Activated naive CD8-positive, alpha-beta T cell treated with anti-CD3 and anti-CD28 coated beads for 36 hours (primary cell): ENCODE results near the gene ARF3. TPM values are rescaled to one million over a fixed set of nuclear protein-coding genes. Genes with fewer than 3 reads are reported as not detected.

ENCODE experiments used
- DNase-seq: peaks from one replicate; pipeline ENCODE4 v3.0.0; 2021
- H3K27ac Mint-ChIP-seq: one replicate; pipeline ENCODE4 v1.8.0; 2022; ENCODE audit warnings: mild to moderate bottlenecking, moderate library complexity, mixed read lengths
- H3K27me3 Mint-ChIP-seq: one replicate; pipeline ENCODE4 v1.8.0; 2022; ENCODE audit warnings: mild to moderate bottlenecking, mixed read lengths
- H3K36me3 Mint-ChIP-seq: one replicate; pipeline ENCODE4 v1.8.0; 2021; ENCODE audit warnings: mild to moderate bottlenecking, mixed read lengths
- H3K4me1 Mint-ChIP-seq: one replicate; pipeline ENCODE4 v1.8.0; 2021; ENCODE audit warnings: mixed read lengths
- H3K4me3 Mint-ChIP-seq: one replicate; pipeline ENCODE4 v1.8.0; 2022; ENCODE audit warnings: mild to moderate bottlenecking, moderate library complexity, mixed read lengths
- H3K9me3 Mint-ChIP-seq: one replicate; pipeline ENCODE4 v1.8.0; 2022; ENCODE audit warnings: mixed read lengths
- total RNA-seq, 2 experiments: library from RNA; stranded (reverse); gene quantifications; one replicate each; pipeline ENCODE4 v1.2.3, GENCODE V29; 2021

ARF3 gene
- total RNA-seq, 2 experiments from 2014 or later, result 81.8 to 82.5 TPM

DNA sequence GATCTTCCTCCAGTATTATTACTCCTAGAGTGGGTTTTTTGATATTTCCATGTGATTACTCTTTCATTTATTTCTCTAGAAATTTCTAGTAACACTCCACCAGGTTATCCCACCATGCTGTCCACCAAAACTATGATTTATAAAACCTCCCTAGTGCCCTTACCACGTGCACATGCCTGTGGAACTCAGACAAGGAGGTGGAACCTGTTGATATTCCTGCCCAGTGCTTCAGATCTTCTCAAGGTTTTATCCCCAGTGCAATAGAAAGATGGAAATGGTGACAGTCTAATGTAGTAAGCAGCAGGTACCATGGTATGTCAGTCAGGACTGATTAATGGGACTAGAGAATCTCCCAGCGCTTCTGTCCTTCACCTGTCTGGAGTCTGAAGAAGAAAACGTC lies 3.5 kb upstream of the ARF3 start:
- Mint-ChIP-seq H3K4me3 (no peak overlapping the region), H3K27me3 (peaks cover 11% of the 10 kb centered on the region), H3K9me3 (no peaks in the 10 kb centered on the region), H3K27ac (no peak overlapping the region), H3K4me1 (peaks cover 16% of the 10 kb centered on the region), H3K36me3 (peaks cover 5% of the 10 kb centered on the region)
- DNase-seq, result no peak

DNA sequence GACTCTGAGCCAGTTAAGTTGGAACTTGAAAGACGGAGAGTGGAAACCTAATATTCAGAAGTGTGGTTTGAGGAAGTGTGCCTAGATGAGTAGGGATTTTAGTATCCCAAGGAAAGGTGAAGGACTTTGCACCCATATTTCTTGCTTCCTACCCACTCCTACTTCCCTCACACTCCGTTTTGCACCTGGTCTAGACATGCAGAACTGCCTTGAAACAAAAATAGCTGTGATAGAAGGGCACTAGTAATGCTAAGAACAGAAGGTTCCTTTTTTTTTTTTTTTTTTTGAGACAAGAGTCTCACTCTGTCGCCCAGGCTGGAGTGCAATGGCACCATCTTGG lies 732 bp upstream of the ARF3 start:
- Mint-ChIP-seq H3K4me1 (peaks cover 27% of the 10 kb centered on the region), H3K4me3 (peak overlapping the region; percentile 92), H3K36me3 (peaks cover 11% of the 10 kb centered on the region), H3K9me3 (no peaks in the 10 kb centered on the region), H3K27me3 (peaks cover 7% of the 10 kb centered on the region), H3K27ac (no peak overlapping the region)
- DNase-seq, result no peak

DNA sequence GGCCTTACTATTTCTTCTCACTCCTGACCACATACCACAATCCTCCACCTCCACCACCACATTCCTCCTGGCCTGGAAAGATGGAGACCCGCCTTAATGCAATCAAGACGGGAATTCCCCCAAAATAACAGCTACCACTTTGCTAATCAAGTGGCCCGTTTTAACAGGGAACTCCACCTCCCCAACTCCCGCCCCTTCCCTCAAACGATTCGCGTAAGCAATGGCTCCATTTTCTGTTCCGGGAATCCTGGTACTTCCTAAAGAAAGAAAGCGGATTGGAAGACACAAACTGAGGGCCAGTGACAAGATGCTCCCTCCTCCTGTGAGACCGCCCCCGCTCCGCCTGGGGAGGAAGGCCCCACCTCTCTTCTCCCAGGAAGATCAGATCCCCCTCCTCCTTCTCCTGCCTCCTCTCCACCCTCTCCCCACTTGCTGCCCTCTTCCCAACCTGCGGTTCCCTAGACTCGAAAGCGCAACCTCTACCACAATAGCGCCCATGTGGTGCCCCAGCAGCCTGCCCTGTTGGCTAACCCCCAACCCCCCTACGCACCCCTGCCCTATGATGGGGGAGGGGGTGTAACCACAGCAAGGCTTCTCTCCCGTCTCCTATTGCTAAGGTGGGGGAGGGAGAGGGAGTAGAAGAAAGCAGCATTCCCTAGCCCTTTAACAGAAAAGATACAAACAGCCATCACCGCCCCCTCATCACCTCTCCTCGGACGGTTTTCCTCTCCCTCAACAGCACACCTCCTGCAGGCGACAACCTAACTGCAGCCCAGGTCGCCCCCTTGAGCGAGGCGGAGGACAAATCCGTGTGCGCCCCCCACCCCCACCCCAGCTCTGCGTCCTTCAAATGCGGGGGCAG lies 777 bp downstream of the ARF3 start:
- H3K27me3 Mint-ChIP-seq, result peaks cover 7% of the 10 kb centered on the region
- no peaks in the 10 kb centered on the region for H3K9me3 Mint-ChIP-seq
- peak overlapping the region; percentile 89 for H3K27ac Mint-ChIP-seq
- DNase-seq, result peak; percentile 32
- H3K4me1 Mint-ChIP-seq, result peaks cover 30% of the 10 kb centered on the region
- H3K4me3 Mint-ChIP-seq, result peak overlapping the region; percentile 92
- H3K36me3 Mint-ChIP-seq, result peaks cover 14% of the 10 kb centered on the region

DNA sequence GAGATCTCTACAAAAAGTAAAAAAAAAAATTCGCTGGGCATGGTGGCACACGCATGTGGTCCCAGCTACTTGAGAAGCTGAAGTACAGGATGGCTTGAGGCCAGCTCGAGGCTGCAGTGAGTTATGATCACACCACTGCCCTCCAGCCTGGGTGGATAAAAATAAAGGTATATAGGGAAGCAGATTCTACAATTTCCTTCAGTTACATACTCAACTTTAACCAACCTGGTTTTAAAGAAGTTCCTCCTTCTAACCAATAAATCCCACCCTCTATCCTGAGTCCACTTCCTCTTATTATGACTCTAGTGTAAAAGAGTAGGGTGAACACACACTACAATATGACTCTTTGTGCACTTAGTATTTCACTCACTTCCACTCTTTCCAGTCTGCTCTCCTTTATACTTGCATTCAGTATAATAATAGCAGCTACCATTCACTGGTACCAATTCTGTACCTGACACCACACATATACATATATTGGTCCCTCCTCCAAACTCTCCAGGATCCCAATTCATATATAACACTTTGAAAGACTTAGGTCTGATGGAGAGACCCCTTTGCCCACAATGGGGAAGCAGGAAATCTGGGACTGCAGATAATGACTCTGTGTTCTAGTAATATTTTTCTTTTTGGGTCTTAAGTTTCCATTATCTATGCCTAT lies 2.3 kb downstream of the ARF3 start:
- no peak overlapping the region for H3K4me3 Mint-ChIP-seq
- H3K27ac Mint-ChIP-seq, result no peak overlapping the region
- peaks cover 30% of the 10 kb centered on the region for H3K4me1 Mint-ChIP-seq
- H3K9me3 Mint-ChIP-seq, result no peaks in the 10 kb centered on the region
- H3K36me3 Mint-ChIP-seq, result peaks cover 14% of the 10 kb centered on the region
- no peak for DNase-seq
- peaks cover 7% of the 10 kb centered on the region for H3K27me3 Mint-ChIP-seq

DNA sequence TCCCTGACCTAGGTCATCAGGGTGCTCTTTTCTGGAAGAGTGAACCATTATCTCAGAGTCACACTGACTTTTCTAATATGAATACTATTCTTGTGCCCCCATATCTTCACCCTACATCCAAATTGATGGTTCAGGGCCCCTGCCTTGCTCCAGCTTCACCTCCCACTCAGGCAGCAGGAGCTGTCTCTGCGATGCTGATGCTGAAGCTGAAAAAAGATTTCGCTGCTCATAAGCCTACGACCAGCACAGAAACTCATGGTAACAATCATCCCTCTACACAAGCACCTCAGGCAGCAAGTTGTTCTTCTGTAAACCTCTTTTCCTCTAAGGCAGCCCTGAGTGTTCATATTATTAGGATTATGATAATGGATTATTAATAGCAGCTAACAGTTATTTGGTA lies 3.2 kb downstream of the ARF3 start:
- H3K4me3 Mint-ChIP-seq, result no peak overlapping the region
- H3K27ac Mint-ChIP-seq, result no peak overlapping the region
- H3K36me3 Mint-ChIP-seq, result peaks cover 18% of the 10 kb centered on the region
- DNase-seq, result no peak
- H3K27me3 Mint-ChIP-seq, result peaks cover 3% of the 10 kb centered on the region
- no peaks in the 10 kb centered on the region for H3K9me3 Mint-ChIP-seq
- peaks cover 30% of the 10 kb centered on the region for H3K4me1 Mint-ChIP-seq

DNA sequence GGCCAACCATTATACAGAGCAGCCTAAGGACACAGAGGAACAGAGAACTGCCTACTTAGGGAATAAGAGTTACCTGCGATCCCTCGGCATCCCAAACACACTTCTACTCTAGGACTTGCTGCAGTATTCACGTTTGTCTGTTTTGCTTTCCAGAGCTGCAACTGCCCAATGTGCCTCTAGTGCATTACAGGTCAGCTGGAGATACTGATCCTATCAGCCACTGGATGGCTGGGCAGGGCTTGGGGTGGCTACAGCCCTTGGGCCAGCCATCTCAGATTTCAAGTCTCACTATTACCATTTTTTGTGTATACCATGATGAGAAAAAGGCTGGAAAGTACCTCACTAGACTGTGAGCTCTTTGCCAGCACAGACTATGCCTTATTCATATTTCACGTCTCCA lies 4.6 kb downstream of the ARF3 start:
- Mint-ChIP-seq H3K27me3 (no peaks in the 10 kb centered on the region), H3K36me3 (peaks cover 23% of the 10 kb centered on the region), H3K4me3 (no peak overlapping the region), H3K27ac (no peak overlapping the region), H3K9me3 (no peaks in the 10 kb centered on the region), H3K4me1 (peaks cover 28% of the 10 kb centered on the region)
- DNase-seq, result no peak

DNA sequence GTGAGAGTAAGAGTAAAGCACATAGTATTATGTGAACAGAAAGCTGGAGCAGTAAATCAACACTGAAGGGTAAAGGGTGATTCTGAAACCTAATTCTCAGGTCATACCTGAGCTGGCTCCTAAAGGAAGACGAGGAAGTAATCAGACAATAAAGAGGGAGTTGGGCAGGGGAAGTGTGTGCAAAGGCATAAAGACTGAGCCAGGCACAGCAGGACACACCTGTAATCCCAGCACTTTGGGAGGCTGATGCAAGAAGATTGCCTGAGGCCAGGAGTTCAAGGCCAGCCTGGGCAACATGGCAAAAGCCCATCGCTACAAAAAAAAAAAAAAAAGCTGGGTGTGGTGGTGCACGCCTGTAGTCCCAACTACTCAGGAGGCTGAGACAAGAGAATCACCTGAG lies 9.6 kb downstream of the ARF3 start:
- H3K9me3 Mint-ChIP-seq, result no peaks in the 10 kb centered on the region
- peaks cover 12% of the 10 kb centered on the region for H3K36me3 Mint-ChIP-seq
- peaks cover 7% of the 10 kb centered on the region for H3K4me1 Mint-ChIP-seq
- no peak overlapping the region for H3K4me3 Mint-ChIP-seq
- no peaks in the 10 kb centered on the region for H3K27me3 Mint-ChIP-seq
- DNase-seq, result no peak
- no peak overlapping the region for H3K27ac Mint-ChIP-seq

DNA sequence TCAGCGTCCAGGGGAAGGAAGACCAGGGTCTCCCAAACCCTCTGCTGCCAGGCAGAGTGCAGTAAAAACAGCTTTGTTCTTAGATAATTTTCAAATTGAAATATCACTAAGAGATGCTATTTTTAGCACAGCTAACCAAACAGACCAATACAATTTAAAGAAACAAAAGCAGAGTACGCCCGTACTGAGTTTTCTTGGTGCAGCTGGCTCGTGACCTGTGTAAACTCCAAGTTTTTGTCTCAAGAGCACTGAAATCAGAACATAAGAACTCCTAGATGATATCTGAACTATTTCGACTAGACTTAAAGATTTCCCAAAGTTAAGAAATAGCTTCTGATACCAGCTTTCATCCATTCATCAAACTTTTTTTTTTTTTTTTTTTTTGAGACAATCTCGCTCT lies 10.3 kb downstream of the ARF3 start:
- DNase-seq, result no peak
- H3K4me1 Mint-ChIP-seq, result peaks cover 4% of the 10 kb centered on the region
- H3K36me3 Mint-ChIP-seq, result peaks cover 9% of the 10 kb centered on the region
- no peak overlapping the region for H3K27ac Mint-ChIP-seq
- H3K9me3 Mint-ChIP-seq, result no peaks in the 10 kb centered on the region
- no peaks in the 10 kb centered on the region for H3K27me3 Mint-ChIP-seq
- no peak overlapping the region for H3K4me3 Mint-ChIP-seq

DNA sequence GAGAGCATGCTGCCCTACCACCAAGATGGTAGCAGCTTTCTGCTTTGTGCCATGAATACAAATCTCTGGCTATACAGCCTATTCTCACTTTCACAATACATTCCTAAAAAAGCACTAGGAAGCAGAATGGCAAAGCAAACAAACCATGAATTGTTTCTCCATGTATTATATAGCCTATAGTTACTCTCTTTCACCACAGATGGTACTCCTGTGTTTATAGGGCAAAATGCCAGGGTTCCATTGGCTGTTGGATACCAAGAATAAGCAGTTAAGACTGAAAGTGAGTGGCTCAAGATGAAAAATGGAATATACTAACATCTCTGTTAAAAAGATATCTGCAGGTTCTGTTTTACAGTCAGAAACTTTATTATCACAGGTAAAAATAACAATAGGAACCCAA lies 11.1 kb downstream of the ARF3 start:
- H3K4me3 Mint-ChIP-seq, result no peak overlapping the region
- no peak overlapping the region for H3K27ac Mint-ChIP-seq
- peaks cover 4% of the 10 kb centered on the region for H3K4me1 Mint-ChIP-seq
- H3K27me3 Mint-ChIP-seq, result no peaks in the 10 kb centered on the region
- H3K36me3 Mint-ChIP-seq, result peaks cover 9% of the 10 kb centered on the region
- no peak for DNase-seq
- H3K9me3 Mint-ChIP-seq, result no peaks in the 10 kb centered on the region

DNA sequence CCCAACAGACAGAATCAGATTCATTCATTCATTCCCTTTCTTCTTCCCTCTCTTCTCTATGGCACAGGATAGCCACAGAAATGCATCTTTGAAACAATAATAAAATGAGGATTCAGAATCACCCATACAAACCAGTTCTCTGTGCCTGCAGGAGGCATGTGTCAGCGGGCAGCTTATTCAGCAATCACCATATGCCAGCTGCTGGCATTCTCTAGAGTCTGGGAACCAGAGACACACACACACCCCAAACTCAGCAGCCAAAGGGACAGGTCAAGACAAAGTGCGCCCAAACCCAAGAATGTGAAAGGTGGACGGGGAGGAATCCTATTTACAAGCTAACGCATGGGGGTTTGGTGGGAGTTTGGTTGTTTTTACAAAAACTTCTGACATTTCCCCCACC lies 14.1 kb downstream of the ARF3 start:
- no peaks in the 10 kb centered on the region for H3K9me3 Mint-ChIP-seq
- H3K4me3 Mint-ChIP-seq, result no peak overlapping the region
- H3K27me3 Mint-ChIP-seq, result no peaks in the 10 kb centered on the region
- no peak overlapping the region for H3K27ac Mint-ChIP-seq
- DNase-seq, result no peak
- H3K4me1 Mint-ChIP-seq, result peaks cover 3% of the 10 kb centered on the region
- peaks cover 1% of the 10 kb centered on the region for H3K36me3 Mint-ChIP-seq

DNA sequence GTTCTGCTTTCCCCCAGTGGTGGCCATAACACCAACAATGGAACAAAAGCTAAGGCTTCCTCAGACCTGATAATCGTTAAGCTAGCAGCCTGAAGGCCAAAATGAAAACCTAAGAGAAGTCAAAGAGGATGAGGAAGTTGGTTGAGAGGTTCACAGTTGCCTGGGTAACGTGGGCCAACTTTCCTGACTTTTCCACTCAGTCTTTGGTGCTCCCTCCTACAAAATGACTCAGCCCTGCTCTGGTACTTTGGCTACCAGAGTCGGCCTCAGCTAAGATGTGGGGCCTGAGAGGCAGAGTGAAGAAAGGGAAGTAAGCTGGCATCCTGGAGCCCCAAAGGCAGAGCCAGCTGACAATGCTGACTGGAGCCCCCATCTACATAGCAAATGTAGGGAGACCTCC lies 17.1 kb downstream of the ARF3 start:
- Mint-ChIP-seq H3K36me3 (peaks cover 4% of the 10 kb centered on the region), H3K9me3 (no peaks in the 10 kb centered on the region), H3K4me3 (no peak overlapping the region), H3K27ac (no peak overlapping the region), H3K27me3 (no peaks in the 10 kb centered on the region), H3K4me1 (no peaks in the 10 kb centered on the region)
- DNase-seq, result no peak

DNA sequence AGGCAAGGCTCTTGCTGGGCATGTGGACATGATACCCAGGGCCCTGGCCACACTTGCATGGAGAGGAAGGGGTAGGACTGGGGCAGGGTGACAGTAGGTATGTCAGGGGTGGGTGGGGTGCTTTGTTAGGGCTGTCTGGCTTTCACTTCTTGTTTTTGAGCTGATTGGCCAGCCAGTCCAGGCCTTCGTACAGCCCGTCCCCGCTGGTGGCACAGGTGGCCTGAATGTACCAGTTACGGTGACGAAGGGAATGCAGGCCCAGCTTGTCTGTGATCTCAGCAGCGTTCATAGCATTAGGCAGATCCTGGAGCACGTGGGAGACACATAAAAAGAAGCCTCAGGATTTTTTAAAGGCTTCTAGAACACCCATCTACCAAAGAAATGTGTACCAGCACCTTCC lies 18.5 kb downstream of the ARF3 start:
- Mint-ChIP-seq H3K4me1 (peaks cover 7% of the 10 kb centered on the region), H3K9me3 (no peaks in the 10 kb centered on the region), H3K4me3 (no peak overlapping the region), H3K27ac (no peak overlapping the region), H3K27me3 (no peaks in the 10 kb centered on the region), H3K36me3 (peaks cover 4% of the 10 kb centered on the region)
- DNase-seq, result no peak

DNA sequence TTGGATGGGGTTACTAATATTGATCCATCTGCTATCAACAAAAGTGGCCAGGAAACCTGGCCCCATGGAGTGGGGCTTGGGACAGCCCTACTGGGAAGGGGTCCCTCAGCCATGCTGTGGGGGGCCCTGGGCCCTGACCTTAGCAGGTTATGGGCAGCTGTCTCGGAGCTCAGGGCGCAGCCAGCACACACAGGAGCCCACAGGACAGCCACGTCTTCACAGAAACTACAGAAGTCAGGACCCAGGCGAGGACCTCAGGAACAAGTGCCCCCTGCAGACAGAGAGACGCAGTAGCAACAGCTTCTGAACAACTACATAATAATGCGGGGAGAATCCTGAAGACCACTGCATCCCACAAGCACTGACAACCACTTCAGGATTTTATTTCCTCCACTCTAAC lies 20.1 kb downstream of the ARF3 start:
- Mint-ChIP-seq H3K27ac (no peak overlapping the region), H3K4me1 (peaks cover 10% of the 10 kb centered on the region), H3K4me3 (no peak overlapping the region), H3K27me3 (no peaks in the 10 kb centered on the region), H3K9me3 (no peaks in the 10 kb centered on the region), H3K36me3 (peaks cover 15% of the 10 kb centered on the region)
- no peak for DNase-seq

DNA sequence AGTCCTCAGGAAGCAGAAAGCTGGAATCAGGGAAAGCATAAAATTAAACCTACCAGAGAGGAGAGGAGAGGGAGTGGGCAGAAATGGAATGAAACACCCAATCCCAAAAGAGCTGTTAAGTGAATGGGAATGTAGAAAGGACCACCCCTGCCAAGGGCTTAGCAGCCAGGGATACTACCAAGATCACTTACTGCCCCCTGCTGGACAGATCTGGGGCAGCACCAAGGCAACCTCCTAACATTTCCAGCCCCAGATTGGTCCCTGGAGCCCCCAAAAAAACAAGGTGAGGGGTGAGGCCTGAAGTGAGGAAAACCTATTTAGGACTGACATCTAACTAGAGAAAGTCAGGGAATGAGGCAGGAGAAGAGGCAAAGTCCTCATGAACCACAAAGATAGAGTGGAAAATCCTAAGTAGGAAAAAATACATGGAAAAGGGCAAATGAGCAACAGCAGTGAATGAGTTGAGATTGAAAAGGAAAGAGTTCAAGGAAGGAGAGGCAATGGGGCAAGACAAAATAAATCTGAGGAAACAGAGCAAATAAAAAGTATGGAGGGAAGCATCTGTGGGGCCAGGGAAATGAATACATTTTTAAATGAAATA lies 20.8 kb downstream of the ARF3 start:
- Mint-ChIP-seq H3K4me3 (no peak overlapping the region), H3K9me3 (no peaks in the 10 kb centered on the region), H3K27me3 (no peaks in the 10 kb centered on the region), H3K4me1 (peaks cover 10% of the 10 kb centered on the region), H3K27ac (no peak overlapping the region), H3K36me3 (peaks cover 15% of the 10 kb centered on the region)
- DNase-seq, result peak; percentile 73

DNA sequence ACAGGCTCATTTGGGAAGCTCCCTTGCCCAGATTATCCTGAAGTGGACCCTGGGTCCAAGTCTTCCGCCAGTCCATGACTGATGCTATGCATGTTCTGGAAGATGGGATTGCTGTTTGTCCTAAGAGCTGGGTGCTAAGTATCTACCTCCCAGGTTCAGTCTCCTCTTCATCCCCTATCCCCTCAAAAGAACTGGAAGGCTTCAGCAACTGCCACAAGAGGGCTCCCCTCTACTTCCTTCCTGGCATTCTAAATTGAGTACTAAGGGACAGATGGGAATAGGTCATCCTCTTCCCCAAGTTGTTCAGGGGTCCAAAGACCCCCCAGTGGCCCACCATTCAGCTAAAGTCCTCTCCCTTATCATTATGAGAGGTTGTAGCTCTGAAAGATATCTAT lies 23.0 kb downstream of the ARF3 start:
- H3K27ac Mint-ChIP-seq, result no peak overlapping the region
- peaks cover 10% of the 10 kb centered on the region for H3K4me1 Mint-ChIP-seq
- H3K9me3 Mint-ChIP-seq, result no peaks in the 10 kb centered on the region
- no peak overlapping the region for H3K4me3 Mint-ChIP-seq
- H3K27me3 Mint-ChIP-seq, result no peaks in the 10 kb centered on the region
- H3K36me3 Mint-ChIP-seq, result peaks cover 23% of the 10 kb centered on the region
- DNase-seq, result no peak
